Choroid plexus epithelial cell (primary cell): ENCODE results near the gene HTRA2.

ENCODE experiments used
- DNase-seq: peaks from one replicate; pipeline ENCODE4 v3.0.0-alpha.2; 2010; ENCODE audit warnings: low read depth
- H3K4me3 ChIP-seq: 2 replicates; pipeline ENCODE4 v1.5.1; 2011; ENCODE audit warnings: low read depth, mild to moderate bottlenecking, control low read depth, low read length, moderate library complexity
- TF ChIP-seq, protein P1 (sequence below): conservative IDR thresholded peaks from 2 replicates; pipeline ENCODE4 v1.5.1; 2011; ENCODE audit warnings: low read depth, mild to moderate bottlenecking, control low read depth, inconsistent platforms, low read length, moderate library complexity

The HTRA2 gene

DNA sequence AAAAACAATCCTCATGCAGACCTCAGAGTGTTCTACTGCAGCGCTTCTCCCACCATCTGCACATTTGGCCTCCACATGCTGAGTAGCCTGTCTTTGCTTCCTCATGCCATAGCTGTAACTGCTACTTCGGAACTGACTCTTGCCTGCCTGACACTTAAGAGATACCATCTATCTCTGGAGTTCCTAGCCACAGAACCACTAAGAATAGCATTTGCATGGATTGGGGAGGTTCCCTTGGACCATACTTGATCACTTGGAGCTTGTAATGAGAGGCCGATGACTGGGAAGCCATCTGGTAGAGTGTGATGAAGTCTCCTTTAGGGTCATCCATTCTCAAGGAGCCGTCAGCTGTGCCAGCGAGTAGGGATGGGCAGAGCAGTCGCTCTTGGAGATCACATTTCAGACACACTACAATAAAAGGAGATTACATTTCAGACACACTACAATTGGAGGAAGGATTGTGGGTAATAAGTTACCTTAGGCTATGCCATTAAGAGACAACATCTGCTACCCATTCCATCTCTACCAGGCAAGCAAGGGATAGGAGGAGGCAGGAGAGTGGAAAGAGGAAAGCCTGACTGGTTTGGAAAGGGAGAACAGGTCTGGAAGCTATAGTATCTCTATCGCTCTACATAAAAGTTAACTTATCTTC is 46.6 kb downstream of the HTRA2 start:
- no peak overlapping the region for H3K4me3 ChIP-seq
- TF ChIP-seq, protein P1, sequence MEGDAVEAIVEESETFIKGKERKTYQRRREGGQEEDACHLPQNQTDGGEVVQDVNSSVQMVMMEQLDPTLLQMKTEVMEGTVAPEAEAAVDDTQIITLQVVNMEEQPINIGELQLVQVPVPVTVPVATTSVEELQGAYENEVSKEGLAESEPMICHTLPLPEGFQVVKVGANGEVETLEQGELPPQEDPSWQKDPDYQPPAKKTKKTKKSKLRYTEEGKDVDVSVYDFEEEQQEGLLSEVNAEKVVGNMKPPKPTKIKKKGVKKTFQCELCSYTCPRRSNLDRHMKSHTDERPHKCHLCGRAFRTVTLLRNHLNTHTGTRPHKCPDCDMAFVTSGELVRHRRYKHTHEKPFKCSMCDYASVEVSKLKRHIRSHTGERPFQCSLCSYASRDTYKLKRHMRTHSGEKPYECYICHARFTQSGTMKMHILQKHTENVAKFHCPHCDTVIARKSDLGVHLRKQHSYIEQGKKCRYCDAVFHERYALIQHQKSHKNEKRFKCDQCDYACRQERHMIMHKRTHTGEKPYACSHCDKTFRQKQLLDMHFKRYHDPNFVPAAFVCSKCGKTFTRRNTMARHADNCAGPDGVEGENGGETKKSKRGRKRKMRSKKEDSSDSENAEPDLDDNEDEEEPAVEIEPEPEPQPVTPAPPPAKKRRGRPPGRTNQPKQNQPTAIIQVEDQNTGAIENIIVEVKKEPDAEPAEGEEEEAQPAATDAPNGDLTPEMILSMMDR = no peak
- DNase-seq = no peak

DNA sequence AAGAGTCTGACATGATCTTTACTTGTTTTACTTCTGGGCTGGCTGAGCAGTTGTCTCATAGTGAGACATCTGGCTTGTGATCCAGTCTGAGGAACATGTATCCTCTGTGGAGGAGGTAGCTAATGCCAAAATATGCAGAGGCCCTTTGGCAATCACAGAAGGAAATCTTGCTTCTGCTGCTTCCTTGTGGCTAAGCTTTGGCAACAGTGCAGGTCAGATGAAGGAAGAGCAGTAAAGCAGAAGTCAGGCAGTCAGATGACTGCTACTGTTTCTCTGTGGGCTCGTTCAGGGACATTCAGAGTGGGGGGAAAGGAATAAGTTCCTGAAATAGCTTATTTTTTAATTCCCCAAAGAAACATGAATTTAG is 47.1 kb downstream of the HTRA2 start:
- H3K4me3 ChIP-seq = no peak overlapping the region
- TF ChIP-seq, protein P1 = peak; percentile 23
- DNase-seq = peak; percentile 76

DNA sequence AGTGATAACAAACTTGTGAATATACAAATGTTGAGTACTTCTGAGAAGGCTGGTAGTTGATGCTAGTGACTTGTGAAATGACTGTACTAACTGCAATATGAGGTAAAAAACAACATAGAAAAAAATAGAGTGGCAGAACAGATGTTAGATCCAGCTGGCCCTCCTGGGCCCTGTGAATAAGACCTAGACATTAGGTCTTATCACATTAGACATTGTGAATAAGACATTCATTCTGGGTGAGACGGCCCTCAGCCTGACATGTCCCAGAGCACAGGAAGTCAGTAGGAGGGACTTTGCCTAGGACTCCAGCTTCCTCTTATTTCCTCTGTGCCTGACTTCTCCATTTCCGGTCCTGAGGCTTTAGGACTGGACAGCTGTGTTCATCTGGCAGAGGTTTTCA is 47.7 kb downstream of the HTRA2 start:
- TF ChIP-seq, protein P1 = no peak
- DNase-seq = no peak
- H3K4me3 ChIP-seq = no peak overlapping the region

DNA sequence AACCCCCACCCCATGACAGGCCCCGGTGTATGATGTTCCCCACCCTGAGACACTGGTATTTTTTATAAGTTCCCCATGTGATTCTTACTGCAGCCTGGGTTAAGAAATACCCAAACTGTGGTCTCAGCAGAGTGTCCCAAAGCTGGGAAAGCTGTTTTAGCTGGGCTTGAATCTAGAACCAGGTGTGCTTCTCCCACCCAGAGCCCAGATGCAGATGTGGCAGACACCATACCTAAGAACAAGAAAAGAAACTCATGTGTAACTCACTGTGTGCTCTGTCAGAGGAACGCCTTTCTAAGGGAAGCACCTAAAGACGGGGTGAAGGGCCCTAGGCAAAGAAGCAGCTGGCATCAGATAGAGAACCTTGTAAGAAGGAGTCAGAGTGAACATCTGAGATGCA is 48.7 kb downstream of the HTRA2 start:
- TF ChIP-seq, protein P1 = no peak
- DNase-seq = no peak
- H3K4me3 ChIP-seq = no peak overlapping the region

DNA sequence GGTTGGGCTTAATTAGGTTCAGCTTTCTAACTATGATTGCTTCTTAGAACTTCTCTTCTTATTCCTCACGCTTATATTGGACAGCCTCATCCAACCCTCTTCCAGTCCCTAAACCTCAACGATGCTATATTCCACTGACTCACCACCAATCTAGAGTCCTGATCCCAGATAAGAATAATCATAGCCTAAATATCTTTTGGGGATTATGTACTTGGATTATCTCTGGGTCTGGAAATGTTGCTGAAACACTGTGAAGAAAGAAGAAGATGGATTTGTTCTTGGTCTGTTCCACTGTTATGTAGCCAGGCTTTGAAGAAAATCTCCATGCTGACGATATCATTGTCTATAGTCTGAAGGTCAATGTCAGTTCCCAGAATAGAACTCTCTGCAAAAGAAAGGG is 51.7 kb downstream of the HTRA2 start:
- DNase-seq = no peak
- H3K4me3 ChIP-seq = no peak overlapping the region
- TF ChIP-seq, protein P1 = no peak

DNA sequence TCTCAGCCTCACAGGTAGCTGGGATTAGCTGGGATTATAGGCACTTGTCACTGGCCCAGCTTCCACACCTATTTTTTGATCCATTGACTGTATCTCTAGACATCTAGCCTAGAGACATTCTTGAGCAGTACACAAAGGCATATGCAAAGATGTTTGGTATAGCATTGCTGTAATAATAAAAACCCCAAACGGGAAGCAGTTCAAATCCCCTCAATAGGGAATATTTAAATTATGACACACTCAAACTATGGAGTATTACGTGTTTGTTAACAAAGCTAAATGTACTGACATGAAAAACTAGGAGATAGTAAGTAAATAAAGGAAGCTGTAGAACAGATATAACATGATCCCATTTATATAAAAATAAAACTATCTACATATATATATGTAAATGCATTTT is 52.5 kb downstream of the HTRA2 start:
- DNase-seq = no peak
- H3K4me3 ChIP-seq = no peak overlapping the region
- TF ChIP-seq, protein P1 = no peak
